Mucosa of rectum (tissue), 2 donors: ENCODE data around the gene AGPAT3.

Source experiments
- H3K27ac ChIP-seq, 2 donors: one replicate each; pipeline ENCODE4 v1.7.0; 2013; ENCODE audit warnings: inconsistent platforms in 2 of 2, low read depth in 2 of 2, low read length in 2 of 2
- H3K27me3 ChIP-seq, 2 donors: one replicate each; pipeline ENCODE4 v1.7.0; 2013; ENCODE audit warnings: low read length in 2 of 2; ENCODE audit not compliant: control insufficient read depth in 2 of 2, insufficient read depth in 2 of 2
- H3K36me3 ChIP-seq, 2 donors: one replicate each; pipeline ENCODE4 v1.7.0; 2013; ENCODE audit warnings: low read length in 2 of 2; ENCODE audit not compliant: control insufficient read depth in 2 of 2, insufficient read depth in 2 of 2
- H3K4me1 ChIP-seq, 2 donors: one replicate each; pipeline ENCODE4 v1.7.0; 2013; ENCODE audit warnings: low read length in 2 of 2, mild to moderate bottlenecking in 1 of 2; ENCODE audit not compliant: control insufficient read depth in 2 of 2, insufficient read depth in 2 of 2
- H3K4me3 ChIP-seq, 2 donors: one replicate each; pipeline ENCODE4 v1.7.0; 2013; ENCODE audit warnings: low read length in 2 of 2
- H3K9ac ChIP-seq, 2 donors: one replicate each; pipeline ENCODE4 v1.7.0; 2013; ENCODE audit warnings: low read length in 2 of 2, low read depth in 1 of 2, mild to moderate bottlenecking in 1 of 2
- H3K9me3 ChIP-seq, 2 donors: one replicate each; pipeline ENCODE4 v1.7.0; 2013; ENCODE audit warnings: low read length in 2 of 2; ENCODE audit not compliant: control insufficient read depth in 2 of 2
- donor health status: healthy.
- donor health status: Normal muscosa, but diverticular disease.

AGPAT3 gene

DNA sequence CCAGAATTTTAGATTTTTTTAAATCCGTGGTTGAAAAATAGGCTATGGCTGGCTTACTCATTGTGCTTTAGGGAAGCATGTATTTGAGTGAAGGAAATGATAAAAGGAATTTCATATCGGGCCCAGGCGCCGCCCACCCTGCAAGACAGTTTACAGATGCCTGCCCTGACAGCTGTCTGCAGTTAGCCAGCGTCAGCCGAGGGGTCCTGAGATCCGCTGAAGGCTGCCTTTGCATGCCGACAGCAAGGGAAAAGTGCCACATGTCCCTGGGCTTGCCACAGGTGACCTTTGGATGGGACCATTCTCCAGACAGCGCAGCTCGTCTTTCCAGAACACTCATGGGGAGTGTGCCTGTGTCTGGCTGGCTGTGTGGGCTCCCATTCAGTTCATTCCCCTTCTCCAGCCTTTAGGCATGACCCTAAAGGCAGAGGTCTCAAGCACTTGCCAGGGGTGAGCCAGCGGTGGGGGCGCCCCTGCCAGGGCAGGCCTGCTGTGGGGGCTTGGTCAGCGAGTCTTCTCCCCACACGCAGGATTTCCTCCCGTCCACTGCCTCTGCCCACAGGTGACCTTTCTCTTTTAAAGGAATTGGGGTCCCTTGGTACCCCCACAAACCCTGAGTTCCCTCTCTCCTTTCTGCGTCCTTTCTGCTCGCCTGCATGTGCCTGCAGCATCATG is 101.0 kb downstream of the AGPAT3 start:
- Histone ChIP-seq H3K9me3 (no peaks in the 10 kb centered on the region), H3K9ac (no peak overlapping the region), H3K36me3 (peaks cover 29 to 41% of the 10 kb centered on the region in 2 donors), H3K4me1 (no peaks in the 10 kb centered on the region), H3K27ac (no peak overlapping the region), H3K27me3 (no peaks in the 10 kb centered on the region), H3K4me3 (no peak overlapping the region)

DNA sequence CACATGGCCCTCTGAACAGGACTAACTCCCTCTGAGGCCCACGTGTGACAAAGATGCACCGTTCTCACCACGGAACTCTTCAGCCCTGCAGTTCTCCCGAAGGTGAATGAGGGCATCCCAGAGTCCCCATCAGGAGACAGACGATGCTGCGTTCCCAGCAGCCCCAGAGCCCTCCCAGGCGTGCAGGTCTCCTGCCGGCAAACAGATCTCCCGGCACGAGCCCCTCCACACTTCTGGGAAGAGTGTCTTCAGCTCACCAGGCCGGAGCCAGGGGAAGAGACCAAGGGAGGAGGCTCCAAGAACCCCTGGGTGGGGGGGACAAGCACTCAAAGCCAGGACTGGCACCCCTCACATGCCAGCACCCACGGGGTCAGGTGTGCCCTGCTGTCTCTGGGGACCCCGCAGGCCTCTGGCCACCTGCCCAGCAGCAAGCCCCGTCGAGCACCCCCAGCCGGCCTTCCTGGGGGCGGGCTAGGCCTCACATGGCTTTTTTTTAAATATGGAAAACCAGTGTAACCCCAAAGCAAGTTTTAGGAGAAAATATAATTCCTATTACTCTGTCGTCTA is 102.0 kb downstream of the AGPAT3 start:
- Histone ChIP-seq H3K4me3 (no peak overlapping the region), H3K9ac (no peak overlapping the region), H3K27ac (no peak overlapping the region), H3K27me3 (no peaks in the 10 kb centered on the region), H3K9me3 (no peaks in the 10 kb centered on the region), H3K4me1 (no peaks in the 10 kb centered on the region), H3K36me3 (peaks cover 29 to 39% of the 10 kb centered on the region in 2 donors)

DNA sequence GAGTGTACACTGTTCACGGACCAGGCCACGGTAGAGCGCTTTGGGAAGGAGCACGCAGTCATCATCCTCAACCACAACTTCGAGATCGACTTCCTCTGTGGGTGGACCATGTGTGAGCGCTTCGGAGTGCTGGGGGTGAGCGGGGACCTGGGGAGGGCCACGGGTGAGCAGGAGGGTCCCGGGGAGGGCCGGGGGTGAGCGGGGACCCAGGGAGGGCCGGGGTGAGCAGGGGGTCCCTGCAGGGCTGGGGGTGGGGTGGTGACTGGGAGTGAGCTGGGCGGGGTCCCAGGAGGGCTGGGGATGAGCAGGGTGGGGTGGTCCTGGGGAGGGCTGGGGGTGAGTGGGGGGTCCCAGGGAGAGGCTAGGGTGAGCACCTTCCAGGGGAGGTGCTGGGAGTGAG is 103.0 kb downstream of the AGPAT3 start:
- no peaks in the 10 kb centered on the region for H3K9me3 ChIP-seq
- no peak overlapping the region for H3K27ac ChIP-seq
- H3K4me1 ChIP-seq = no peaks in the 10 kb centered on the region
- no peak overlapping the region for H3K9ac ChIP-seq
- no peaks in the 10 kb centered on the region for H3K27me3 ChIP-seq
- no peak overlapping the region for H3K4me3 ChIP-seq
- H3K36me3 ChIP-seq = peaks cover 29 to 44% of the 10 kb centered on the region in 2 donors

DNA sequence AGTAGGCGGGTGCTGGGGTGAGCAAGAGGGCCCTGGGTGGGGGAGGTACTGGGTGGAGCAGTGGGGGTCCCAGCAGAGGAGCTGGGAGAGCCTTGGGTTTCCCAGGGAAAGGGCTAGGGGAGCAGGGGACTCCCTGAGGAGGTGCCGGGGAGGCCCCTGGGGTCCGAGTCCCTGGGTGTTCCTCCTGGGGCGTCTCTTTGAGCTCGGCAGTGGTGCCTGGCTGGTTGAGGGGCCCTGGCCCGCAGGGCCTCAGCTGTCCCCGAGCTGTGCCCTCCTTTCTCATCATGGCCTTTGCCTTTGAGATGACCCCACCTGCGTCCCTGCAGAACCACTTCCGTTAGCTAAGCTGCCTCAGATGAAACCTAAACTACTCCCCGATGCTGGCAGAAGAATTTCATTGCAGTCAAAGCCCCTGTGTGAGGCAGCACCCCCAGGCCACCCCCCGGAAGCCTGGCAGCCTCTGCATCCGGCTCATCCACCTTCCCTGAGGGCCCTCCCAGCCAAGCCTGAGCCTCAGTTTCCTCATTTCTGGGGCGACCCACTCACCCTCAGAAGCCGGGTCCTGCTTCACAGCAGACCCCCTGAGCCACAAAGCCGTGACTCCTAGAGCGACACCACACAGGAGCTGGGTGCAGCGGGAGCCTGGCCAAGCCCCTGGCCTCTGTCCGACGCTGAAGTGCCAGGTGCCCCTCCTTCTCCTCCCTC is 103.5 kb downstream of the AGPAT3 start:
- H3K4me1 ChIP-seq = no peaks in the 10 kb centered on the region
- no peak overlapping the region for H3K27ac ChIP-seq
- H3K4me3 ChIP-seq = no peak overlapping the region
- no peaks in the 10 kb centered on the region for H3K27me3 ChIP-seq
- H3K9ac ChIP-seq = no peak overlapping the region
- peaks cover 29 to 45% of the 10 kb centered on the region in 2 donors for H3K36me3 ChIP-seq
- H3K9me3 ChIP-seq = no peaks in the 10 kb centered on the region

DNA sequence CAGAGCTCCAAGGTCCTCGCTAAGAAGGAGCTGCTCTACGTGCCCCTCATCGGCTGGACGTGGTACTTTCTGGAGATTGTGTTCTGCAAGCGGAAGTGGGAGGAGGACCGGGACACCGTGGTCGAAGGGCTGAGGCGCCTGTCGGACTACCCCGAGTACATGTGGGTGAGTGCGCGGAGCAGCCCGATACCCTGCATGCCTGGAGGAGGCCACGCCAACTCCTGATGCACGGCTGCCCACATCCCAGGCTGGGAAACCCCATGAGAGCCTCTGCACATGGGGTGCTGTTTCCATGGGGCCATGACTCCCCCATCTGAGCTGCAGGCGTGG is 104.1 kb downstream of the AGPAT3 start:
- Histone ChIP-seq H3K36me3 (peaks cover 29 to 48% of the 10 kb centered on the region in 2 donors), H3K27ac (no peak overlapping the region), H3K27me3 (no peaks in the 10 kb centered on the region)

DNA sequence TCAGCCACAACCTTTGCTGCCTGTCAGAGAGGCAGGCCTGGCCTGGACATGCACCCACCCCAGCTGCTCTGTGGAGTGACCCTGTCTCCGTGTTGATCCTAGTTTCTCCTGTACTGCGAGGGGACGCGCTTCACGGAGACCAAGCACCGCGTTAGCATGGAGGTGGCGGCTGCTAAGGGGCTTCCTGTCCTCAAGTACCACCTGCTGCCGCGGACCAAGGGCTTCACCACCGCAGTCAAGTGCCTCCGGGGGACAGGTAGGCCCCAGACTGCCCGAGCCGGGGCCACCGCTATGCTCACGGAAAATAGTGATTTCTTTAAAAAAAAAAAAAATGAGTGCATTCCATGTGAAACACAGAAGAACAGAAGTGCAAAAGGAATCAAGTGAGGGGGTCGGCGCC is 105.5 kb downstream of the AGPAT3 start:
- Histone ChIP-seq H3K9ac (no peak overlapping the region), H3K36me3 (peaks cover 29 to 48% of the 10 kb centered on the region in 2 donors), H3K27me3 (no peaks in the 10 kb centered on the region), H3K27ac (no peak overlapping the region), H3K4me3 (no peak overlapping the region), H3K4me1 (no peaks in the 10 kb centered on the region), H3K9me3 (no peaks in the 10 kb centered on the region)

More for the DNA sequence above, 104.1 kb downstream of the AGPAT3 start:
- H3K4me3 ChIP-seq = no peak overlapping the region
- no peak overlapping the region for H3K9ac ChIP-seq
- H3K4me1 ChIP-seq = no peaks in the 10 kb centered on the region
- H3K9me3 ChIP-seq = no peaks in the 10 kb centered on the region

DNA sequence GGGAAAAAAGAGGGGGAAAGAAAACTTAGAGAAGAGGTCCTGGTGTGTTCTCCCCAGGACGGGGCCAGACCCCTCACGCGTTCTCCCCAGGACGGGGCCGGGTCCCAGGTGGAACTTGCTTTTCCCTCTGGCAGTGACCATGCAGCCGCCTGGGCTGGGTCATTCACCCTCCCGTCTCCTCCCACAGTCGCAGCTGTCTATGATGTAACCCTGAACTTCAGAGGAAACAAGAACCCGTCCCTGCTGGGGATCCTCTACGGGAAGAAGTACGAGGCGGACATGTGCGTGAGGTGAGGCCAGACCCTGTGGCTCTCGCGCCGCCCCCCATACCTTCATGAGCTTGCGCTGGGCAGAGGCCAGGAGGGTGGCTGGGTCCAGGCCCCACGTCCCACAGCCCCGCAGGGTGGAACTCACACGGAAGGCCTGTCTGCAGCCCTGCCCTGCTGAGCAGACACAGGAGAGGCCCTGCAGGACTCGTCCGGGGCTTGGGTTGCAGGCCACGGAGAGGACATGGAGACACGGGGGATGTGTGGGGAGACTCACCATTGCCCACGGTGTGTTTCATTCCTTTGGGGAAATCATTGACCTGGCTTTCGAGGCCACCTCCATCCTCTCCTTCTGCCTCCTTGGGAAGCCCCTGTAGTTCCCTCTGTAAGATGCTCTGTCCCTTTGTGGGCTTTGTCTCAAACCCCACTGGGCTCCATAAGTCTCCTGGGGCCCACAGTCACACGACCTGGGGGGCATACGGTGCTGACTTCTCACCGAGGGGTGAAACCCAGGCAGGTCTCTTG is 106.4 kb downstream of the AGPAT3 start:
- Histone ChIP-seq H3K4me1 (peaks cover 0 to 3% of the 10 kb centered on the region in 2 donors), H3K9me3 (no peaks in the 10 kb centered on the region), H3K27me3 (no peaks in the 10 kb centered on the region), H3K36me3 (peaks cover 29 to 44% of the 10 kb centered on the region in 2 donors), H3K4me3 (no peak overlapping the region), H3K9ac (no peak overlapping the region), H3K27ac (no peak overlapping the region)

DNA sequence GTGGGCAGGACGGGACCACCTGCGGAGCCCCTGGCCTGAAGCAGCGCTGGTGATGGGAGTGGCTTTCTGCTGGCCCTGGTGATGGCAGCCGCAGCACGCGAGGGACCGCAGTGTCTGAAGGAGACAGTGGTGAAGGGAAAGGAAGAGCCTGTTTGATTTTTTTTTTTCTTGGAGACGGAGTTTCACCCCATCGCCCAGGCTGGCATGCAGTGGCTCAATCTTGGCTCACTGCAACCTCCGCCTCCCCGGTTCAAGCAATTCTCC is 106.9 kb downstream of the AGPAT3 start:
- peaks cover 0 to 3% of the 10 kb centered on the region in 2 donors for H3K4me1 ChIP-seq
- H3K9me3 ChIP-seq = no peaks in the 10 kb centered on the region
- peaks cover 26 to 44% of the 10 kb centered on the region in 2 donors for H3K36me3 ChIP-seq
- no peaks in the 10 kb centered on the region for H3K27me3 ChIP-seq
- H3K4me3 ChIP-seq = no peak overlapping the region
- no peak overlapping the region for H3K9ac ChIP-seq
- no peak overlapping the region for H3K27ac ChIP-seq

DNA sequence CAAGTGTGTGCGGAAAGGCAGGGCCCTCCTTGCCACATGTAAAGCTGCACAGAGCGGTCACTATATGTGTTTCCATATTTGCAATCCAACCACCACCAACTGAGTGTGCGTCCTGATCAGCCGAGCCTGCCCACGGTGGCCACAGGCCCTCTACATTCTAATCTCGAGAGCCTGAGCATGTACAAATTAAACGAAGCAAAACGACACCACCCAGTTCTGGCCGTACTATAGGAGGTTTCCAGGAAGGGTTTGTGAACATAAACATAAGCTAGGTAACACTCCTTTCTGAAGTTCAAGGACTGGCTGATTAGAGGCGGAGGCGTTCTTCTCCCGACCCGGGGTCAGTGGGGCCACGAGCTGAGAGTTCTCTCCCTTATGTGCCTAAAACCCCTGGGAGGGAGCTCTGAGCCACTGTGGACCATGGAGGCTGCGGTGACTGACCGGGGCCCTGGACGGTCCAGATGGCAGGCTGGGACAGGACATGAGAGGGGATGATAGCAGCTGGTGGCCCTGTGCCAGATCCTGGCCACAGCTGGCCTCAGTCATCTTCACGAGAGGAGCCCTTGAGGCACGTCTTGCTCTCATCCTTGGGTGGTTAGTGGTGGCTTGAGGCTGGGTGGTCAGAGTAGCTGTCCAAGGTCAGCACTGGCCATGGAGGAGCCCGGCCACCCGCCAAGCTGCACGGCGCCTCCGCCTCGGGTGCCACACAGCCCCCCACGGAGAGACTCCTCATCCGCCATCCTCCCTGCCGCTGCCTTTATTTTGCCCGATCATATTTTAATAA is 108.0 kb downstream of the AGPAT3 start:
- peaks cover 23 to 37% of the 10 kb centered on the region in 2 donors for H3K36me3 ChIP-seq

More for the DNA sequence above, 108.0 kb downstream of the AGPAT3 start:
- Histone ChIP-seq H3K27ac (no peak overlapping the region), H3K4me3 (no peak overlapping the region), H3K9me3 (no peaks in the 10 kb centered on the region), H3K9ac (no peak overlapping the region), H3K4me1 (peaks cover 0 to 3% of the 10 kb centered on the region in 2 donors), H3K27me3 (no peaks in the 10 kb centered on the region)
